HepG2 (cell line): ENCODE measurements around the gene LINGO3. TPM values are rescaled to one million over a fixed set of nuclear protein-coding genes. Genes with fewer than 3 reads are reported as not detected.
A peak's percentile ranks its signal among the peaks of the same experiment; 100 is the strongest.

ENCODE experiments used
- CHD2 ChIP-seq: IDR thresholded peaks from 2 replicates; pipeline ENCODE4 v1.6.1; 2011; ENCODE audit warnings: low read depth, low read length, improper control_type of control experiment
- HMG20A ChIP-seq: IDR thresholded peaks from 2 replicates; pipeline ENCODE4 v1.6.1; 2016; ENCODE audit warnings: borderline replicate concordance
- IRX3 ChIP-seq: sonication (generic); formaldehyde crosslinking; IDR thresholded peaks from 2 replicates; pipeline ENCODE4 v1.8.1; 2023; ENCODE audit warnings: mild to moderate bottlenecking, low read depth, missing genetic modification reagents, borderline replicate concordance
- MBNL3 ChIP-seq: fragments of 250-450 bp; sonication (Bioruptor Pico); conservative IDR thresholded peaks from 2 replicates; pipeline ENCODE4 v1.8.0; 2022; ENCODE audit warnings: mild to moderate bottlenecking, inconsistent platforms
- NR3C1 ChIP-seq: sonication (generic); formaldehyde crosslinking; IDR thresholded peaks from 2 replicates; pipeline ENCODE4 v1.4.0; 2020; ENCODE audit warnings: missing genetic modification reagents
- SMC3 ChIP-seq: IDR thresholded peaks from 2 replicates; pipeline ENCODE4 v1.6.1; 2011; ENCODE audit warnings: low read length, improper control_type of control experiment
- SP5 ChIP-seq: IDR thresholded peaks from 2 replicates; pipeline ENCODE4 v1.6.1; 2016; ENCODE audit warnings: low read depth, borderline replicate concordance
- U2AF1 ChIP-seq: fragments of 200-400 bp; formaldehyde crosslinking; optimal IDR thresholded peaks from 2 replicates; pipeline ENCODE3; 2017; ENCODE audit warnings: mild to moderate bottlenecking, low read depth, low read length
- ZNF780A ChIP-seq: sonication (generic); formaldehyde crosslinking; IDR thresholded peaks from 2 replicates; pipeline ENCODE4 v1.8.0; 2022; ENCODE audit warnings: mild to moderate bottlenecking, missing genetic modification reagents, moderate library complexity
- polyA plus RNA-seq, 8 experiments: library from polyadenylated mRNA; depleted of rRNA in 3 of 8; stranded (reverse) in 7 of 8; unstranded in 1 of 8; fragments of >200 nt; fragmentation: Illumina TruSeq in 4 of 8; extraction: Trizol in 4 of 8; gene quantifications; 2 replicates each; pipeline versions ENCODE4 v1.2.1 to v1.2.3, GENCODE V29; 2011 to 2016; ENCODE audit warnings: low read depth in 4 of 8, missing spikeins in 1 of 8, mixed read lengths in 1 of 8; ENCODE audit not compliant: insufficient read depth in 1 of 8
- total RNA-seq, 5 experiments: library from RNA; depleted of rRNA; stranded (reverse); fragments of >200 nt; fragmentation: Illumina TruSeq; extraction: Trizol; gene quantifications; 2 replicates each; pipeline ENCODE4 v1.2.3, GENCODE V29; 2016; ENCODE audit warnings: low read depth in 1 of 5
- TF ChIP-seq, protein P1 (sequence below): sonication (generic); formaldehyde crosslinking; IDR thresholded peaks from 2 replicates; pipeline ENCODE4 v1.4.0; 2020; ENCODE audit warnings: missing genetic modification reagents
- TF ChIP-seq, protein P2 (sequence below): fragments of 450-650 bp; IDR thresholded peaks from 2 replicates; pipeline ENCODE4 v1.6.1; 2016
- TF ChIP-seq, protein P3 (sequence below): sonication (generic); formaldehyde crosslinking; IDR thresholded peaks from 2 replicates; pipeline ENCODE4 v1.4.0; 2020; ENCODE audit warnings: mild to moderate bottlenecking, missing genetic modification reagents
- TF ChIP-seq, protein P4 (sequence below): sonication (generic); formaldehyde crosslinking; IDR thresholded peaks from 2 replicates; pipeline ENCODE4 v1.4.0; 2020; ENCODE audit warnings: missing genetic modification reagents, borderline replicate concordance
- TF ChIP-seq, protein P5 (sequence below): IDR thresholded peaks from 2 replicates; pipeline ENCODE4 v1.6.1; 2012; ENCODE audit warnings: inconsistent platforms

The LINGO3 gene
- total and polyA plus RNA-seq, 2 of the 13 experiments (the other 11 are each of a cell fraction or from before 2014, with no cell fraction given) = not detected

DNA sequence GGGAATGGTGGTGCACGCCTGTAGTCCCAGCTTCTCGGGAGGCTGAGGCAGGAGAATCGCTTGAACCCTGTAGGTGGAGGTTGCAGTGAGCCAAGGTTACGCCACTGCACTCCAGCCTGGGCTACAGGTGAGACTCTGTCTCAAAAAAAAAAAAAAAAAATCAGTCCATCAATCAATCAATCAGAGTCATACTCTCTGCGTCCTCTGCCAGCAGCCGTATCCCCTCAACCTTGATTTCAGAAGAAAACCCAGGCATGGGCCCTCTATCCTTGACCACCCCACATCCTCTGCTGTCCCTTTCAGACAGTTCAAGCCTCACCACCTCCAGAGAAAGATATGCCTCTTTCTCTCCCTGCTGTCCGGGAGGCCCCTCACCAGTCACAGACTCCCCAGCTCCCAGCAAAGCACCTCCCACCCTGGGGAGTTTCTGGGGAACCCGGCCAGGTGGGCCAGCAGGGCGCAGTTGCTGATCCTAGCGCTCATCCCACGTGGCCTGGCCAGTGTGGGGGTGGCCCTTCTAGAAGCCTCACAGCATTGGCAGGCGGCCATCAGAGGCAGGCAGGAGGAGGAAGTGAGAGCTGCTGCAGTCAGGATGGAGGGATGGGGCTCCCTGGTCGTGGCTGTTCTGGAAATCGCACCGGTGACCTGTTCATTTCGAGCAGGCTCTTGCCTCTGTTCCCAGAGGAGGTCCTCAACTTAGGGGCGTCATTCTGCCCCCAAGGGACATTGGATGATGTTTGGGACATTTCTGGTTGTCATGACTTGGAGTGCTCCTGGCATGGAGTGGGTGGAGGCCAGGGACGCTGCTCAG lies 41.6 kb downstream of the LINGO3 start (continued):
- TF ChIP-seq U2AF1 (no peak), NR3C1 (CRISPR knock-in tag) (no peak), ZNF780A (no peak), MBNL3 (CRISPR knock-in tag) (no peak), IRX3 (no peak), CHD2 (no peak), SMC3 (no peak), SP5 (CRISPR knock-in tag) (peak; percentile 30; the same call in 1 of the 2 replicates), HMG20A (CRISPR knock-in tag) (no peak)
- TF ChIP-seq, protein P1, sequence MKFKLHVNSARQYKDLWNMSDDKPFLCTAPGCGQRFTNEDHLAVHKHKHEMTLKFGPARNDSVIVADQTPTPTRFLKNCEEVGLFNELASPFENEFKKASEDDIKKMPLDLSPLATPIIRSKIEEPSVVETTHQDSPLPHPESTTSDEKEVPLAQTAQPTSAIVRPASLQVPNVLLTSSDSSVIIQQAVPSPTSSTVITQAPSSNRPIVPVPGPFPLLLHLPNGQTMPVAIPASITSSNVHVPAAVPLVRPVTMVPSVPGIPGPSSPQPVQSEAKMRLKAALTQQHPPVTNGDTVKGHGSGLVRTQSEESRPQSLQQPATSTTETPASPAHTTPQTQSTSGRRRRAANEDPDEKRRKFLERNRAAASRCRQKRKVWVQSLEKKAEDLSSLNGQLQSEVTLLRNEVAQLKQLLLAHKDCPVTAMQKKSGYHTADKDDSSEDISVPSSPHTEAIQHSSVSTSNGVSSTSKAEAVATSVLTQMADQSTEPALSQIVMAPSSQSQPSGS = no peak
- TF ChIP-seq, protein P2, sequence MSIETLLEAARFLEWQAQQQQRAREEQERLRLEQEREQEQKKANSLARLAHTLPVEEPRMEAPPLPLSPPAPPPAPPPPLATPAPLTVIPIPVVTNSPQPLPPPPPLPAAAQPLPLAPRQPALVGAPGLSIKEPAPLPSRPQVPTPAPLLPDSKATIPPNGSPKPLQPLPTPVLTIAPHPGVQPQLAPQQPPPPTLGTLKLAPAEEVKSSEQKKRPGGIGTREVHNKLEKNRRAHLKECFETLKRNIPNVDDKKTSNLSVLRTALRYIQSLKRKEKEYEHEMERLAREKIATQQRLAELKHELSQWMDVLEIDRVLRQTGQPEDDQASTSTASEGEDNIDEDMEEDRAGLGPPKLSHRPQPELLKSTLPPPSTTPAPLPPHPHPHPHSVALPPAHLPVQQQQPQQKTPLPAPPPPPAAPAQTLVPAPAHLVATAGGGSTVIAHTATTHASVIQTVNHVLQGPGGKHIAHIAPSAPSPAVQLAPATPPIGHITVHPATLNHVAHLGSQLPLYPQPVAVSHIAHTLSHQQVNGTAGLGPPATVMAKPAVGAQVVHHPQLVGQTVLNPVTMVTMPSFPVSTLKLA = peak; percentile 37; the same call in 1 of the 2 replicates
- TF ChIP-seq, protein P3, sequence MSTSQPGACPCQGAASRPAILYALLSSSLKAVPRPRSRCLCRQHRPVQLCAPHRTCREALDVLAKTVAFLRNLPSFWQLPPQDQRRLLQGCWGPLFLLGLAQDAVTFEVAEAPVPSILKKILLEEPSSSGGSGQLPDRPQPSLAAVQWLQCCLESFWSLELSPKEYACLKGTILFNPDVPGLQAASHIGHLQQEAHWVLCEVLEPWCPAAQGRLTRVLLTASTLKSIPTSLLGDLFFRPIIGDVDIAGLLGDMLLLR (CRISPR knock-in tag) = no peak
- TF ChIP-seq, protein P4, sequence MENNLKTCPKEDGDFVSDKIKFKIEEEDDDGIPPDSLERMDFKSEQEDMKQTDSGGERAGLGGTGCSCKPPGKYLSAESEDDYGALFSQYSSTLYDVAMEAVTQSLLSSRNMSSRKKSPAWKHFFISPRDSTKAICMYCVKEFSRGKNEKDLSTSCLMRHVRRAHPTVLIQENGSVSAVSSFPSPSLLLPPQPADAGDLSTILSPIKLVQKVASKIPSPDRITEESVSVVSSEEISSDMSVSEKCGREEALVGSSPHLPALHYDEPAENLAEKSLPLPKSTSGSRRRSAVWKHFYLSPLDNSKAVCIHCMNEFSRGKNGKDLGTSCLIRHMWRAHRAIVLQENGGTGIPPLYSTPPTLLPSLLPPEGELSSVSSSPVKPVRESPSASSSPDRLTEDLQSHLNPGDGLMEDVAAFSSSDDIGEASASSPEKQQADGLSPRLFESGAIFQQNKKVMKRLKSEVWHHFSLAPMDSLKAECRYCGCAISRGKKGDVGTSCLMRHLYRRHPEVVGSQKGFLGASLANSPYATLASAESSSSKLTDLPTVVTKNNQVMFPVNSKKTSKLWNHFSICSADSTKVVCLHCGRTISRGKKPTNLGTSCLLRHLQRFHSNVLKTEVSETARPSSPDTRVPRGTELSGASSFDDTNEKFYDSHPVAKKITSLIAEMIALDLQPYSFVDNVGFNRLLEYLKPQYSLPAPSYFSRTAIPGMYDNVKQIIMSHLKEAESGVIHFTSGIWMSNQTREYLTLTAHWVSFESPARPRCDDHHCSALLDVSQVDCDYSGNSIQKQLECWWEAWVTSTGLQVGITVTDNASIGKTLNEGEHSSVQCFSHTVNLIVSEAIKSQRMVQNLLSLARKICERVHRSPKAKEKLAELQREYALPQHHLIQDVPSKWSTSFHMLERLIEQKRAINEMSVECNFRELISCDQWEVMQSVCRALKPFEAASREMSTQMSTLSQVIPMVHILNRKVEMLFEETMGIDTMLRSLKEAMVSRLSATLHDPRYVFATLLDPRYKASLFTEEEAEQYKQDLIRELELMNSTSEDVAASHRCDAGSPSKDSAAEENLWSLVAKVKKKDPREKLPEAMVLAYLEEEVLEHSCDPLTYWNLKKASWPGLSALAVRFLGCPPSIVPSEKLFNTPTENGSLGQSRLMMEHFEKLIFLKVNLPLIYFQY (CRISPR knock-in tag) = no peak
- TF ChIP-seq, protein P5, sequence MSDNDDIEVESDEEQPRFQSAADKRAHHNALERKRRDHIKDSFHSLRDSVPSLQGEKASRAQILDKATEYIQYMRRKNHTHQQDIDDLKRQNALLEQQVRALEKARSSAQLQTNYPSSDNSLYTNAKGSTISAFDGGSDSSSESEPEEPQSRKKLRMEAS = peak; percentile 91
